Mesothelial cell of epicardium (in vitro differentiated cells): Measurements from ENCODE around the gene PDGFRB. TPM values are rescaled to one million over a fixed set of nuclear protein-coding genes. Genes with fewer than 3 reads are reported as not detected.

ENCODE experiments used
- DNase-seq, 2 experiments: peaks; one replicate each; pipeline ENCODE4 v3.0.0; 2021; ENCODE audit warnings: low spot score in 2 of 2; ENCODE audit not compliant: unreplicated experiment in 2 of 2
- H3K27ac Mint-ChIP-seq: 2 replicates; pipeline ENCODE4 v1.8.0; 2021; ENCODE audit warnings: mixed read lengths
- H3K27me3 Mint-ChIP-seq: 2 replicates; pipeline ENCODE4 v1.8.0; 2021; ENCODE audit warnings: low read depth, mixed read lengths
- H3K36me3 Mint-ChIP-seq: 2 replicates; pipeline ENCODE4 v1.8.0; 2021; ENCODE audit warnings: mixed read lengths
- H3K4me1 Mint-ChIP-seq: 2 replicates; pipeline ENCODE4 v1.8.0; 2021; ENCODE audit warnings: mixed read lengths
- H3K4me3 Mint-ChIP-seq: 2 replicates; pipeline ENCODE4 v1.8.0; 2021; ENCODE audit warnings: mild to moderate bottlenecking, moderate library complexity, mixed read lengths
- H3K9me3 Mint-ChIP-seq: 2 replicates; pipeline ENCODE4 v1.8.0; 2021; ENCODE audit warnings: mixed read lengths
- CTCF ChIP-seq: fragments of 200-600 bp; sonication (generic); IDR thresholded peaks from one replicate; pipeline ENCODE4 v1.5.0; 2021; ENCODE audit warnings: antibody characterized with exemption; ENCODE audit not compliant: unreplicated experiment
- total RNA-seq: library from RNA; stranded (reverse); gene quantifications from 3 replicates; pipeline ENCODE4 v1.2.1, GENCODE V29; 2021

PDGFRB gene
- total RNA-seq, 1 donor from 2014 or later: 100 TPM

GRCh38 chr5:150153957-150154617 is 1.6 kb downstream of the PDGFRB start:
- Mint-ChIP-seq H3K27ac (peak overlapping the region; percentile 97), H3K9me3 (no peaks in the 10 kb centered on the region), H3K27me3 (no peaks in the 10 kb centered on the region), H3K36me3 (no peaks in the 10 kb centered on the region), H3K4me3 (peak overlapping the region; percentile 82), H3K4me1 (peaks cover 56% of the 10 kb centered on the region)
- DNase-seq: no peak
- no peak for TF ChIP-seq CTCF

GRCh38 chr5:150153483-150153882 is 2.2 kb downstream of the PDGFRB start:
- H3K9me3 Mint-ChIP-seq: no peaks in the 10 kb centered on the region
- peaks cover 53% of the 10 kb centered on the region for H3K4me1 Mint-ChIP-seq
- H3K27me3 Mint-ChIP-seq: no peaks in the 10 kb centered on the region
- peak overlapping the region; percentile 82 for H3K4me3 Mint-ChIP-seq
- no peak for TF ChIP-seq CTCF
- DNase-seq: no peak
- H3K27ac Mint-ChIP-seq: peak overlapping the region; percentile 97
- H3K36me3 Mint-ChIP-seq: no peaks in the 10 kb centered on the region

GRCh38 chr5:150152636-150153462 is 2.8 kb downstream of the PDGFRB start:
- no peaks in the 10 kb centered on the region for H3K27me3 Mint-ChIP-seq
- no peaks in the 10 kb centered on the region for H3K36me3 Mint-ChIP-seq
- DNase-seq: no peak
- H3K4me3 Mint-ChIP-seq: peak overlapping the region; percentile 82
- H3K9me3 Mint-ChIP-seq: no peaks in the 10 kb centered on the region
- TF ChIP-seq CTCF: no peak
- peak overlapping the region; percentile 97 for H3K27ac Mint-ChIP-seq
- peaks cover 53% of the 10 kb centered on the region for H3K4me1 Mint-ChIP-seq

GRCh38 chr5:150149618-150150017 is 6.0 kb downstream of the PDGFRB start:
- no peak for TF ChIP-seq CTCF
- no peaks in the 10 kb centered on the region for H3K36me3 Mint-ChIP-seq
- H3K4me1 Mint-ChIP-seq: peaks cover 42% of the 10 kb centered on the region
- H3K4me3 Mint-ChIP-seq: no peak overlapping the region
- H3K9me3 Mint-ChIP-seq: no peaks in the 10 kb centered on the region
- H3K27me3 Mint-ChIP-seq: no peaks in the 10 kb centered on the region
- no peak for DNase-seq
- no peak overlapping the region for H3K27ac Mint-ChIP-seq

GRCh38 chr5:150148117-150148927 is 7.3 kb downstream of the PDGFRB start:
- Mint-ChIP-seq H3K27me3 (no peaks in the 10 kb centered on the region), H3K9me3 (no peaks in the 10 kb centered on the region), H3K36me3 (no peaks in the 10 kb centered on the region), H3K27ac (peak overlapping the region; percentile 1), H3K4me1 (peaks cover 42% of the 10 kb centered on the region), H3K4me3 (no peak overlapping the region)
- TF ChIP-seq CTCF: no peak
- DNase-seq: no peak
